HL-60 (cell line): Measurements from ENCODE around the gene NCAPH2.

Experiments
- GABPA ChIP-seq: IDR thresholded peaks from 2 replicates; pipeline ENCODE4 v1.6.1; 2012; ENCODE audit warnings: low read depth
- POLR2AphosphoS5 ChIP-seq: IDR thresholded peaks from 2 replicates; pipeline ENCODE4 v1.6.1; 2012; ENCODE audit warnings: low read depth
- TF ChIP-seq, protein P1 (sequence below): IDR thresholded peaks from one replicate; pipeline ENCODE4 v1.5.1; 2011; ENCODE audit warnings: low read length, control low read depth, inconsistent platforms; ENCODE audit not compliant: insufficient read depth
- TF ChIP-seq, protein P2 (sequence below): IDR thresholded peaks from 2 replicates; pipeline ENCODE4 v1.6.1; 2012; ENCODE audit warnings: low read depth; ENCODE audit not compliant: insufficient replicate concordance

GRCh38 chr22:50481045-50481439 lies 27.0 kb upstream of the NCAPH2 start:
- TF ChIP-seq, protein P1, sequence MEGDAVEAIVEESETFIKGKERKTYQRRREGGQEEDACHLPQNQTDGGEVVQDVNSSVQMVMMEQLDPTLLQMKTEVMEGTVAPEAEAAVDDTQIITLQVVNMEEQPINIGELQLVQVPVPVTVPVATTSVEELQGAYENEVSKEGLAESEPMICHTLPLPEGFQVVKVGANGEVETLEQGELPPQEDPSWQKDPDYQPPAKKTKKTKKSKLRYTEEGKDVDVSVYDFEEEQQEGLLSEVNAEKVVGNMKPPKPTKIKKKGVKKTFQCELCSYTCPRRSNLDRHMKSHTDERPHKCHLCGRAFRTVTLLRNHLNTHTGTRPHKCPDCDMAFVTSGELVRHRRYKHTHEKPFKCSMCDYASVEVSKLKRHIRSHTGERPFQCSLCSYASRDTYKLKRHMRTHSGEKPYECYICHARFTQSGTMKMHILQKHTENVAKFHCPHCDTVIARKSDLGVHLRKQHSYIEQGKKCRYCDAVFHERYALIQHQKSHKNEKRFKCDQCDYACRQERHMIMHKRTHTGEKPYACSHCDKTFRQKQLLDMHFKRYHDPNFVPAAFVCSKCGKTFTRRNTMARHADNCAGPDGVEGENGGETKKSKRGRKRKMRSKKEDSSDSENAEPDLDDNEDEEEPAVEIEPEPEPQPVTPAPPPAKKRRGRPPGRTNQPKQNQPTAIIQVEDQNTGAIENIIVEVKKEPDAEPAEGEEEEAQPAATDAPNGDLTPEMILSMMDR = no peak
- TF ChIP-seq POLR2AphosphoS5 (no peak), GABPA (no peak)
- TF ChIP-seq, protein P2, sequence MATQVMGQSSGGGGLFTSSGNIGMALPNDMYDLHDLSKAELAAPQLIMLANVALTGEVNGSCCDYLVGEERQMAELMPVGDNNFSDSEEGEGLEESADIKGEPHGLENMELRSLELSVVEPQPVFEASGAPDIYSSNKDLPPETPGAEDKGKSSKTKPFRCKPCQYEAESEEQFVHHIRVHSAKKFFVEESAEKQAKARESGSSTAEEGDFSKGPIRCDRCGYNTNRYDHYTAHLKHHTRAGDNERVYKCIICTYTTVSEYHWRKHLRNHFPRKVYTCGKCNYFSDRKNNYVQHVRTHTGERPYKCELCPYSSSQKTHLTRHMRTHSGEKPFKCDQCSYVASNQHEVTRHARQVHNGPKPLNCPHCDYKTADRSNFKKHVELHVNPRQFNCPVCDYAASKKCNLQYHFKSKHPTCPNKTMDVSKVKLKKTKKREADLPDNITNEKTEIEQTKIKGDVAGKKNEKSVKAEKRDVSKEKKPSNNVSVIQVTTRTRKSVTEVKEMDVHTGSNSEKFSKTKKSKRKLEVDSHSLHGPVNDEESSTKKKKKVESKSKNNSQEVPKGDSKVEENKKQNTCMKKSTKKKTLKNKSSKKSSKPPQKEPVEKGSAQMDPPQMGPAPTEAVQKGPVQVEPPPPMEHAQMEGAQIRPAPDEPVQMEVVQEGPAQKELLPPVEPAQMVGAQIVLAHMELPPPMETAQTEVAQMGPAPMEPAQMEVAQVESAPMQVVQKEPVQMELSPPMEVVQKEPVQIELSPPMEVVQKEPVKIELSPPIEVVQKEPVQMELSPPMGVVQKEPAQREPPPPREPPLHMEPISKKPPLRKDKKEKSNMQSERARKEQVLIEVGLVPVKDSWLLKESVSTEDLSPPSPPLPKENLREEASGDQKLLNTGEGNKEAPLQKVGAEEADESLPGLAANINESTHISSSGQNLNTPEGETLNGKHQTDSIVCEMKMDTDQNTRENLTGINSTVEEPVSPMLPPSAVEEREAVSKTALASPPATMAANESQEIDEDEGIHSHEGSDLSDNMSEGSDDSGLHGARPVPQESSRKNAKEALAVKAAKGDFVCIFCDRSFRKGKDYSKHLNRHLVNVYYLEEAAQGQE = no peak
